ENCODE data around the gene NME9.
A peak's percentile ranks its signal among the peaks of the same experiment; 100 is the strongest.
"Not testable (repeated sequence)": the region's sequence is repeated elsewhere in the genome, so short reads cannot be mapped to it uniquely, and the experiment has no call there.

NME9 gene, protein sequence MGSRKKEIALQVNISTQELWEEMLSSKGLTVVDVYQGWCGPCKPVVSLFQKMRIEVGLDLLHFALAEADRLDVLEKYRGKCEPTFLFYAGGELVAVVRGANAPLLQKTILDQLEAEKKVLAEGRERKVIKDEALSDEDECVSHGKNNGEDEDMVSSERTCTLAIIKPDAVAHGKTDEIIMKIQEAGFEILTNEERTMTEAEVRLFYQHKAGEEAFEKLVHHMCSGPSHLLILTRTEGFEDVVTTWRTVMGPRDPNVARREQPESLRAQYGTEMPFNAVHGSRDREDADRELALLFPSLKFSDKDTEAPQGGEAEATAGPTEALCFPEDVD

DNA sequence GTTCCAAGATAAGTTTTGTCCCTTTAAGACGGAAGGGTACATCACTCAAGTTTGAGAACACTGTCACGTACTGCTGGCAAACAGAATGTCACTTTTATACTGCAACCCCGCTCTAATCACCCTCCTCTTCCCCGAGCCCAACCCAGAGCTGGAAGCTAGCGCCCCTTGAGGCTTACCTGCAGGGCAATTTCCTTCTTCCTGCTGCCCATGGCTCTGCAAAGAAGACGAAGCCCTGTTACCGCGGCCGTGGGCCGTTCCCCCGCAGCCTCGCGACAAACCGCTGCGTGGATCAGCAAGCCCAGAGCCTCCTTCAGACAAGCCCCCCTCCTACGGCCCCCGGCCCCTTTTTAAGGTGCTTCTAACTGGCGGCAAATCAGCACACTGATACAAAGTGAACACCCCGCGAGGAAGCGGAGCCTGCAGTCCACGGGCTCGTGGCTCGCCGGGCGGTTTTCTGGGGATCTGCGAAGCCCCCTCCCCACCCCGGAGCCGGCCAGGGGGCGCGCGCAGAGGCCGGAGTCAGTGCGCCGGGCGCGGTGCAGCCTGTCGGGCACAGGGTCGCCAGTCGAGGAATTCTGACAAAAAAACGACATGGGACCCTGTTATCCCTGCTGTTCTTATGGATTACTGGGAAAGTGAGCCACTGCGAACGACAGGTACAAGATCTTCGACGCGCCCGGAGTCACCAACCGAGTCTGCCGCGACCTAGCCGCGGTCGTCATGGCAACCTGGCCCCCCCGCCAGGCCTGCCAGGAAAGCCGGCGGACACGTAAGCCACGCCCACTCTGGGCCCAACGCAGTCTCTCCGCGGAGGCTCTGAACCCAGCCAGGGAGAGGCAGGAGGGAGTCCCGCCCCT is at the start of gene NME9:
TSS of gene NME9 (minus strand) at position 725 of the 857 bp plus-strand sequence. CDS start at position 209, 516 bp downstream.
- DNase-seq = peak; percentile 73 to 81

DNA sequence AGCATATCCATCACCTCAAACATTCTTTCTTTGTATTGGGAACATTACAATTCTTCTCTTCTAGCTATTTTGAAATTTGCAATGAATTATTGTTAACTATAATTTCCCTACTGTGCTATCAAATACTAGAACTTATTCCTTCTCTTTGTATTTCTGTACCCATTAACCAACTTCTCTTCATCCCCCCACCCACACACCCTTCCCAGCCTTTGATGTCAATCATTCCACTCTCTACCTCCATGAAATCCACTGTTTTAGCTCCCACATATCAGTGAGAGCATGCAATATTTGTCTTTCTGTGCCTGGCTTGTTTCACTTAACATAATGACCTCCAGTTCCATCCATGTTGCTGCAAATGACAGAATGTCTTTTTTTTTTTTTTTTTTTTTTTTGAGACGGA is 49.3 kb upstream of the NME9 start:
- DNase-seq = no peak

DNA sequence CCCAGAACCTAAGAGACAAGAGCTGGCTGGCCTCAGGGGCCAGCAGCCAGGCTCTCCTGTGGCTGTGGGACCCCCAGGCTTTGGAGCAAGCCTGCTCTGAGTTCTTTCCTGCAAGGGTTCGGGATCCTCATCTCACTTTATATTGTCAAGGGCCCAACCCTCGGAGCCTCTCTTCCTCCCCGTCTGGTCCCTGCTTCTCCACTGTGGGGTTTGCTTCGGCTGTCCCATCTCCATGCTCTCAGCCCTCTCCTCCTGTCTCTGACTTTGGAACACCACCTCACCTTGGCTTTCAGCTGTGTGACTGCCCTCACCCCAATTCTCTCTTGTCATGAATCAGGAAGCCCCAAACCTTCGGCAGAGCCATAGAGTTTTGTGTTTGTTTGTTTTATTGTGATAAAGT is 48.7 kb upstream of the NME9 start:
- DNase-seq = no peak

DNA sequence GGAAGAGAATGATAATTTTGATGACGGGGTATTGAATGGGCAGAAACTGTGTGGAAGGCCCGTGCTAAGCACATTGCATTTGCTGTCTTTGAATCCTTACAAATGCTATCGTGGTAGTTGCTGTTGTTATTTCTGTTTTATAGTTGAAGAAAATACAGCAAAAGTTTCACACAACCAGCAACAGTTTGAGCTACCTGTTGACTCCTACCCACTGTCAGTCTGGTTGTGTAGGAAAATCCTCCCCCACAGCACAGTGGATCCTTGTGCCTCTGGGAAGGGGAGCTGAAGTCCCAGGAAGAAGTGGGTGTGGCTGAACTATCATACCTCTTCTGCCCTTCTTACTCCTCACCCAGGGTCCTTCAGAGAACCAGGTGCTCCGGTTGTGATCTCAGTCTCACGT is 48.2 kb upstream of the NME9 start:
- no peak for DNase-seq

DNA sequence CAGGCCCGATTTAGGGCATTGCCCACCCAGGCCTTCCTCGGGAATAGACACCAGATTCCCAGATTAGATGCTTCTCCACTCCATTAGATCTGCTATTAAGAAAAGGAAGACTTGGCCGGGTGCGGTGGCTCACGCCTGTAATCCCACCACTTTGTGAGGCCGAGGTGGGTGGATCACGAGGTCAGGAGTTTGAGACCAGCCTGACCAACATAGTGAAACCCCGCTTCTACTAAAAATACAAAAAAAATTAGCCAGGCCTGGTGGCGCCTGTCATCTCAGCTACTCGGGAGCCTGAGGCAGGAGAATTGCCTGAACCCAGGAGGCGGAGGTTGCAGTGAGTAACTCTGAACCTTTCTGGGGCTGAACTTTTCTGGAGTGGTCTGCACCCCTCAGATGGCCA is 47.6 kb upstream of the NME9 start:
- not testable (repeated sequence) for DNase-seq

DNA sequence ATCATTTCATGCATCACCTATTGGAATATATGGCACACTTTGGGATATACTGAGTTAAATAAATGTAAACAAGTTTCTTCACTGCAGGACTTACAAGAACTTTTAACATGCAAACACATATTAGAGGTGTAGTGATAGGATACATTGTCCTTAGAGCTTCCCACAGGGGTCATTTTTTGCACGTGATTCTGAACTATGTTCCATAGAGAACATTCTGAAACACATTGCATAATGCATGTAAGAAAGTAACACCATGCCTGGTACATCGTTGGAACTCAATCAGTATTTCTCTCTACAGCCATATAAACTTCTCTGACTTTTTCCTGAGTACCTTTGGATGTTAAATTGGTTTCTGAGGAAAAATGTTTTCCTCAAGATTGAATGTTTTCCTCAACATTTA is 47.0 kb upstream of the NME9 start:
- no peak for DNase-seq

DNA sequence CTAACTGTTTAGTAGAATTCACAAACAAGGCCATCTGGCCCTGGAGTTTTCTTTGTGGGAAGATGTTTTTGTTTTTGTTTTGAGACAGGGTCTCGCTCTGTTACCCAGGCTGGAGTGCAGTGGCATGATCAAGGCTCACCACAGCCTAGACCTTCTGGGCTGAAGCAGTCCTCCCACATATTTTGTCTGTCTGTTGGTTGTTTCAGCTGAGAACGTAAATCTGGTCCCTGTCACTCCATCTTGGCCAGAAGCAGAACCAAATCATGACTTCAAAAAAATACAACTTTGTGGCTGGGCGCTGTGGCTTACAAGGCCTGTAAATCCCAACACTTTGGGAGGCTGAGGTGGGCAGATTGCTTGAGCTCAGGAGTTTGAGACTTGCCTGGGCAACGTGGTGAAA is 45.8 kb upstream of the NME9 start:
- no peak for DNase-seq

DNA sequence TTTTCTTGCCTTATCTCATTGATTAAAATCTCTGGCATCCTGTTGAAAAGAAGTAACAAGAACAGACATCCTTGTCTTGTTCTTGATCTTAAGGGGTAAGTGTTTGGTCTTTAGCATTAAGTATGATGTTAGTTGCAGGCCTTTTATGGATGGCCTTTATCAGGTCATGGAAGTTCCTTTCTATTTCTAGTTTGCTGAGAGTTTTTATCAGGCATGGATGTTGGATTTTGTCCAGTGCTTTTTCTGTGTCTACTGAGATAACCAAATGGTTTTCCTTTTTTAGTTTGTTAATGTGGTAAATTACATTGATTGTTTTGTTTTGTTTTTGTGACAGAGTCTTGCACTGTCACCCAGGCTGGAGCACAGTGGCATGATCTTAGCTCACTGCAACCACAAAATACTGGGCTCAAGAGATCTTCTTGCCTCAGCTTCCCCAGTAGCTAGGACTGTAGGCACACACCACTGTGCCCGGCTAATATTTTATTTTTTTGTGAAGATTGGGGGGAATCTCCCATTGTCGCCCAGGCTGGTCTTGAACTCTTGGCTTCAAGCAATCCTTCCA is 45.0 kb upstream of the NME9 start:
- DNase-seq = no peak

DNA sequence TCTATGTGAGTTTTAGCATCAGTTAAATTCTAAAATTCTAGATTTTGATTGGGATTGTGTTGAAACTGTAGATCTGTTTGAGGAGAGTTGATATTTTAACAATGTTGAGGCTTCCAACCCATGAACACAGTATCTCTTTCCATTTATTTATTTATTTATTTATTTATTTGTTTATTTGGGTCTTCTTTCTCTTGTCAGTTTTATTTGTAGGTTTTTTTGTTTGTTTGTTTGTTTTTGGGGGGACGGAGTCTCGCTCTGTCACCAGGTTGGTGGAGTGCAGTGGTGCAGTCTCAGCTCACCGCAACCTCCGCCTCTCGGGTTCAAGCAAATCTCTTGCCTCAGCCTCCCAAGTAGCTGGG is 44.1 kb upstream of the NME9 start:
- DNase-seq = no peak

DNA sequence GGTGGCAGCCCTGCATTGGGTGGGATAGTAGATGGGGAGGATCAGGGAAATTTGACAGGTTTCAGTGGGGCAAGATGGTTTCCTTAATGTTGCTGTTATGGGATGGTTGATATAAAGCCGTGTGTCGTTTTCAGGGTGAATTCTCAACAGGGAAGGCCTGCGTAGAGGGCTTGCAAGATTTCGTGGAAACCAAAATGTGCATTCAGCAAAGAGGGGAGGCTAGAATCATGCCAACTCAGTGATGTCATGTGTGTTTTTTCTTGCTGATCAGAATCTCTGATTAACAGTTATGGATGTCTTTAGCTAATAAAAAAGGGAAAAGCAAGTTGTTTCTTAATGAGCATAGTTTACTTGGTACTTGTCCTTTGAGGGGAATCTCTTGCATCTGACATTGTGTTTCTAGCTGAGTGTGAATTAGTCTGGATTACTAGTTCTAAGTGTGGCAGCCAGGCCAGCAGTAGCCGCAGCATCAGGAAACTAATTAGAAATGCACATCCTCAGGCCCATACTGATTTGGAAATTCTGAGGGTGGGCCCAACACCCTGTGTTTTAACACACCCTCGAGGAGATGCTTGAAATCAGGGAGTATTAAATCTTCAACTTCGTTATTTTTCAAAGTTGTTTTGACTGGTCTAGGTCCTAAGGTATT is 43.6 kb upstream of the NME9 start:
- no peak for DNase-seq

DNA sequence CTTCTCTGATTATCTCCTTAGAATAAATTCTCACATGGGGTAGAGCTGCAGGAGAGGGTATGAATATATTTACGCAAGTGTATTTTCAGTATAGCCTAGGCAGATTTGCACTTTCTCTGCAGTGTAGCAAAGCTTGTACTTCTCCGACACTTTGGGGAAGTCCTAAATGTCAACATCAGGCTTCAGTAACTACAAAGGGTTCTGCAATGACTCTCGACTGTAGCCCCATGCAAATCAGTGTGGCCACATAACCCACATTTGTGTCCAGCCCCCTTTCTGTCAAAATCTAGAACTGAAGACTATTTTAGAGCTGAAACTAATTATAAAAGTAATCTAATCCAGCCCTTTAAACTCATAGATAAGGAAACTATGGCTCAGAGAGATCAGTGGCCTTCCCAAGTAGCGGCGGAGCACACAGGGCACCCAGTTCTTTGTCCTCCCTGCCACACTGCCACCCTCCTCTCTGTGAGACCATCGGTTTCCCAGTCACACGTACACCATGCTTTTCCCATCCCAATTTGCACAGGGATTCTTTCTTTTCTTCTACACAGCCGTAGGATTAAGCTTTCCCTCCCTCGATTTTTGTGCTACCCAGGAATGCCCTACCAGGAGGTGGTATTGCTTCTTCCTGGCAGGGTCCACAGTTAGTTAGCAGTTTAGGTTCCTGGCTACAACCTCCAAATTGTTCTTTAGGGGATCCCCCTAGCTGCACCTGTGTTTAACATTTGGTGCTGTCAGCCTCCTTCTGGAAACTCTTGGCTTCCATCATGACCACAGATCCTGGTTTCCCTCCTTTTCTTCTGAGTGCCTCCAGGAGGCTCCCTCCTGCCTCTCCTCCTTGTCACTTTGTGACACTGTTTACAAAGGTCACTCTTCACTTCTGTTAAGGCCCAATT is 41.7 kb upstream of the NME9 start:
- no peak for DNase-seq

DNA sequence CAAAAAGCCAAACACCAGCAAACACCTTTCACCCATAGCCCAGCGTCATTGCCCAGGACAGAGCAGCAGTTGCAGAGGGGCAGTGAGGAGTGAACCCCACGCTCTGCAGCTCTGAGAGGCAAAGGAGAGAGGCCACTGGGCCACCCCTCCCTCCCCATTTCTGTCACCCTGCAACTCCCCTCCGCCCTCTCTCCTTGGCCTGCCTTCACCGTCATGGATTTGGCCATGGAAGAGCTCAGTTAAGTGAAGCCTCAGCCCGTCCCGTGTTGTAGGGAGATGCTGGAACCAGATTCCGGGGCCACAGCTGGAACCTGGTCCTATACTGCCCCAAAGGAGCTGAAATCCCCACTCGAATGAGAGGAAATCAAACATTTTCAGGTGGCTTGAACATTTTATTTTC is 40.7 kb upstream of the NME9 start:
- DNase-seq = no peak

DNA sequence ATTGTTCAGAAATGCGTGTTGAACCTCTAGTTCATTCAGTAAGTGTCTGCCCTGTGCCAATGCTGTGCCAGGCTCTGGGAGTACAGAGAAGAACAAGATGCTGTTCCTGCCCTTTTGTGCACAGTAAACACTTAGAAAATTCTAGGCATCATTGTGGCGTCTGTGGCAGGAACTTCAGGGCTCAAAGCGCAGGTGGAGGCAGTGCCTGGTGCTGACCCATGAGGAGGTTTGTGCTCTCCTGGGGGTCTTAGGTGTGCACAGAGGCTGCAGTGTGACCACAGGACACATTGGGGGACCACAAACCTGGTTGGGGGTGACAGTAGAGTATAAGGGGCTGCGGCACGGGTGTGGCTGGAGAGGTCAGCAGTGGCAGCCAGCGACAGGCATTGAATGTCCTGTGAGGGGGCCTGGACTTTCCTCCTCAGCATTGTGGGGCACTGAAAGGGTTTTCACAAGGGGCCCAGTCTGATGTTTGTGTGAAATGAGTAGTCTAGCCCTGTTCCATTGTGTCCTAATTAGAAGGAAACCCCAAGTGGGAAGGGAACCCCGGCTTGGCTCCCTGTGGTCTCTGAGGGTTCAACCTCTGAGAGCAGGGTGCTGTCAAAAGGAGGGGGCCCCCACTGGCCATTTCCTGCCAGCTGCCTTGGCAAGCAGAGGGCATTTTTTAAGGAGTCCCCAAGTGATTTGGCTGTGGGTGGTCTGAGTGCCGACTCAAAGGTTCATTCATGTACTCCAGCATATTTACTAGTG is 39.7 kb upstream of the NME9 start:
- no peak for DNase-seq

DNA sequence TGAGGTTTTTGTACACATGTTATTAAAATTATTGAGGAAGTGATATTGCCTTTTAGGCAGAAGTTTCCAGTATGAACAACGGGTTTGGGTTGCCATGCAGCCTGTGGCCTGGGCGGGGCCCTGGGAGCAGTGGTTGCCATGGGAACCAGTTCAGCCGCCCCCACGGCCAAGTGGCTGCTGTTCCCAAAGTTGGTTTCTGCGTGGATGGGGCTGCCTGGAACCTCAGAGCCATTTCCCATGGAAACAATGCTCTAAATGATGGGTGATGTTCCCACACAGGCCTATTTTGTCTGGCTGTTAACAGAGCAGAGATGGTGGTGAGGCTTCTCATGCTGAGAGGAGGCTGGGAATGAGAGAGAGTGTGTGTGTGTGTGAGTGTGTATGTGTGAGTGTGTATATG is 38.3 kb upstream of the NME9 start:
- no peak for DNase-seq

DNA sequence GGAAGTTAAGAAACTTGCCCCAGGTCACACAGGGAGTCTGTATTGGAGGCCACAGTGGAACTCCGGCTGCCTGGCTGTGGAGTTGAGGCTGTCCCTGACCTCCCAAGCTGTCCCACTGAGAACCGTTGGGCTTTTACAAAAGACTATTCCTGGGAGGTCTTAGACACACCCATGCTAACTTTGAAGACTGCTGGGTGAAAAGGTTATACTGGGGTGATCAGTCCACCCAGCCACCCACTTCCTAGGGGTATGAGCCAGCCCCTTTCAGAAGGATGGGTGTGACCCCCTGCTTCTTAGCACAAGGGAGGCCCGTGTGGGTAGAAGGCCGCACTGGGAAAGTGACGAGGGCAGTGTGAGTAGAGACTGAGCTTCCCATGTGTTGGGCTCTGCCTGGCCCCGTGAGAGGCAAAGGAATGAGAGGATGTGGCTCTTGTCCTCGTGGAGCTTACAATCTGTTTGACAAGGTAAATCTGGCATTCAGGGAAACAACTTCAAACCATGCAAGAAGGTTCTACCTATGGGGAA is 37.7 kb upstream of the NME9 start:
- no peak for DNase-seq

DNA sequence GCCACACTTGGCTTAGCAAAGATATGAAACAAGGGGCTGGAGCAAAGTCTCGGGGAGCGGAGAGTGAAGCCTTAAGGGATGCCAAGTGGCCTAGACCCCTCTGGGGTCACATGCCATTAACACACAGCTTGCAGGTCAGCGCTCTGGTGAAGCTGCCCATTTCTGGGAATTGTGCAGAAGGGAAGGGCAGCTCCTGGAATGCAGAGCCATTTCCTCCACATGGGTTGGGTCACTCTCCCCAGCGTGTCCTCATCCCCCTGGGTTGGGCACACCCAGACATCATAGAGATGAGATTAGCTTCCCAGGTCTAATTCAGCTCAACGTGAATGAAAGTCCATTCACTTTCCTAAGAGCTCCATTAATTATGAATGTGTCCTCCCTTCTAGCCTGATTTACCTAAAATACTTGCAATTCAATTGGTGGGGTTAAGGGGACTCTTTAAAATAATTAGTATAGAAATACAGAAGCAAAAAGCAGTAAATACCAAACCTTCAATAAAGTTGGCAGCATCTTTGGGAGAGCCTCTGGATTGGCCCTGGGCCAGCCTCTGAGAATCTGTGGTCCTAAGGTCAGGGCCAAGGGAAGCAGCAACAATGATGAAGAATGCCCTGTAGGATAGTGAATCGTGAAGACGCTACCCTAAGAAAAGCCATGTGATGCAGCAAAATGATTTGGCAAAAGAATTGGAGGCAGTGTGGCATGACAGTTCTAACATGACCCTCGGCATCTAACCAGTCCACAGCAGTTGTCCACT is 36.5 kb upstream of the NME9 start:
- no peak for DNase-seq

DNA sequence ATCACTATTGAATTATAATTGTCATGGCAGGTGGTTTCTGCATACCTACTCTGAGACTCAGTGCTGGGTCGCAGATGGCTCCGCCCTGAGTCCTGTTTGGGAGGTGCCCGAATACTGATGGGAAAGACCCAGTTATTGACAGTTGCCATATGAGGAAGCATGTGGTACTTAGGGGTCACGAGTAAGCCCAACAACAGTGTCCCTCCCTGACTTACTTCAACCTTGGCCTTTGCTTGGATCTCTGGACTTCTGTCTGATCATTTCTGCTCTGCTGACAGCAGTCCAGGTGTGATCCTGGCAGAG is 35.6 kb upstream of the NME9 start:
- no peak for DNase-seq

DNA sequence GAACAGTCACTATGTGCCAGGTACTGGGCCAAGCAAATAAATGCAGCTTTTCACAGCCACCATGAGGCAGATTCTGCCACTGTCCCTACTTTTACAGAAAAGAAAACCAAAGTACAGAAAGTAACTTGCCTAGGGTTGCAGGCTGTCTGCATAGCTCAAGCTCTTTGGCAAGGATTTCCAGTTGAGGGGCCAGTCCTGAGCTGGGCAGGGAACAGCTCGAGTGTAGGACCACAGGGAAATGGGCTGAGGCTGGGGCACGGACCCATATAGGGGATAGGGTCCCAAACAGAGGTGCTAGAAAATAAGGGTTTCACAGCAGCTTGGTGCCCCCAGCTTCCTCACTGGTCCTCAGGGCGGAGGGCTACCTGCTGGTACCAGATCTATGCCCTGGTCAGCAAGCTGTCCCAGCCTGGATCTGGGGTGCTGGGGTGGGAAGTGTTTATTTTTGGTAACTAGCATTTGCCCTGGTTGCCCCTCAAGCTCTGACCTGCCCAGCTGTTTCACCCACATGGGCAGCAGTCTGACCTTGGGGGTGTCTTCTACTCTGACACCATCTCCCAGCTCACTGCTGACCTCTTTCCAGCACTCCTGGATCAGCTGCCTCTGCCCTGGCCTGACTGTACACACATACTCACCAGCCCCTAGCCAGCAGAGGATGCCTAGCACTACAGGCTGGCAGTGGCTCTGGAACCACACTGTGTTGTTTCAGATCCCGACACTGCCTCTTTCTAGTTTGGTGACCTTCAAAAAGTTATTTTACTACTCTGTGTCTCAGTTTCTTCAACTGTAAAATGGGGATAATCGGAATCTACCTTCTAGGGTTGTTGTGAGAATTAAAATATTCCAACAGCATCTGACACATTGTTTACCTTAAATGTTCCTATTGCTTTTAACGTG is 35.0 kb upstream of the NME9 start:
- DNase-seq = no peak

DNA sequence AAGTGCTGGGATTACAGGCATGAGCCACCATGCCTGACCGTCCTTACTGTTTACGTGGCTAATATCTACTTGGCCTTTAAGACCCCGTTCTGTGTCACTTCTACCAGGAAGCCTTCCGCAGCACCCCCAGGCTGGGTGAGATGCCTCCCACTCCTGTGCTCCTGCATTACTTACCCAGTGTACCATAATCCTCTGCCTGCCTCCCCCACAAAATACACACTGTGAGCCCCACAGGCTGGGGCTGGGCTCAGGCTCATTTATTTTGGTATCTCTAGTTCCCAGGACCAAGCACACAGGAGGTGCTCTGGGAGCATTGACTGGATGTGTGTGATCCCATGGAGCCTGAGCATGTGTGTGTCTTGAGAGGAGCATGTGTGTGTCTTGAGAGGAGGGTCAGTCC is 33.7 kb upstream of the NME9 start:
- no peak for DNase-seq

DNA sequence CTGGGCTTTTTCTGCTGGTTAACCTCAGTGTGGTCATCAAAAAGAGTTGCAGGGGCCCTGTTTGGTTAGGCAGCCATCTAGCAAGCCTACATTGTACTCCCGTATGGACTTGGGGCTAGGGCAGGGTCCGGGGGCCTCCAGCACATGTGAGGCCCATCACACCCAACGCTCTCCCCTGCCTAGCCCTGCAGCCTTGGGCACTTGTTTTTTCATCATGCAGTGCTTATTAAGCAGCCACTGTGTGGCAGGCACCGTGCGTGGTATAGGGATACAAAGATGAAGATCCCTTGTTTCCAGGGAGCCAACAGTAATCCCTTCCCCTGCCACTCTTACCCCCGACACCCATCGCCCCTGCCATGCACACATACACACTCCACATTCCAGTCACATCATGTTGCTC is 32.9 kb upstream of the NME9 start:
- DNase-seq = no peak

All from stimulated activated CD4-positive, alpha-beta T cell treated with anti-CD3 and anti-CD28 coated beads, Interleukin-2, amount 100 ng/mL, for 48 hours (primary cell).